Activated gamma-delta T cell (primary cell): ENCODE data around the gene GOLGA6A.
"Not testable (repeated sequence)": the region's sequence is repeated elsewhere in the genome, so short reads cannot be mapped to it uniquely, and the experiment has no call there.

Experiments used
- DNase-seq: peaks from one replicate; lab custom pipeline; 2025; lab: John Stamatoyannopoulos, UW

Gene GOLGA6A

DNA sequence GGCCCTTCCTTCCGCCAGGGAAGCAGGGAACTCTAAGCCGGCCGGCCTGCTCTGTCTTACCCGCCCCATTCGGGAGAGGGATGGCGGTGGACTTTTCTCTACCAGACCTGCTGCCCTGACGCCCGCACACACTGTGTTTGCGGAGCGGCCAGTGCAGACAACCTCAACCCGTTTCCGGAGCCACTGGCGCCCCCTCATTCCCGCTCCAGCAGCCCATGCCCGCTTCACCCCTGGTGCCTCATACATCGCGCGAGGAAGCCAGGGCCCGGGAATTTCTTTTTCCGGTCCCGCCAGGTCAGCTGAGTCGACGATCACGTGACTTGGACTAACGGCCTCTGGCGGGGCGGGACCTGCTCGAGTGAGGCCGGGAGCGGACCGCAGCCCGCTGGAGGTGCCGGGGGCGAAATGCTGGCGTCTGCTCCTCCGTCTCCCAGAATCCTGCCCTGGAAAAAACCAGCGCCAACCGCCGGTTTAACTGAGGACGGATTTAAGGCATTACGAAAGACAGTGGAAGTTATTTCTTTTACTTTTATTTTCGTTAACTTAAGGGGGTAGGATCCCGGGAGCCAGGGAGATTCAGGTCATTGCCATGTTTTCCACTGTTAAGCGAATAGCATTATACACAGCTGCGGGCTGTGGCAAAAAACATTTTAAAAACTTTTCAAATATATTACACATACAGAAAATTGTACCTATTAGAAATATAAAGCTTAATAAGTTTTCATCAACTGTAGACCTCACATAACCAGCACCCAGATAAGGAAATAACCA is 17.8 kb upstream of the GOLGA6A start:
- DNase-seq = not testable (repeated sequence)

DNA sequence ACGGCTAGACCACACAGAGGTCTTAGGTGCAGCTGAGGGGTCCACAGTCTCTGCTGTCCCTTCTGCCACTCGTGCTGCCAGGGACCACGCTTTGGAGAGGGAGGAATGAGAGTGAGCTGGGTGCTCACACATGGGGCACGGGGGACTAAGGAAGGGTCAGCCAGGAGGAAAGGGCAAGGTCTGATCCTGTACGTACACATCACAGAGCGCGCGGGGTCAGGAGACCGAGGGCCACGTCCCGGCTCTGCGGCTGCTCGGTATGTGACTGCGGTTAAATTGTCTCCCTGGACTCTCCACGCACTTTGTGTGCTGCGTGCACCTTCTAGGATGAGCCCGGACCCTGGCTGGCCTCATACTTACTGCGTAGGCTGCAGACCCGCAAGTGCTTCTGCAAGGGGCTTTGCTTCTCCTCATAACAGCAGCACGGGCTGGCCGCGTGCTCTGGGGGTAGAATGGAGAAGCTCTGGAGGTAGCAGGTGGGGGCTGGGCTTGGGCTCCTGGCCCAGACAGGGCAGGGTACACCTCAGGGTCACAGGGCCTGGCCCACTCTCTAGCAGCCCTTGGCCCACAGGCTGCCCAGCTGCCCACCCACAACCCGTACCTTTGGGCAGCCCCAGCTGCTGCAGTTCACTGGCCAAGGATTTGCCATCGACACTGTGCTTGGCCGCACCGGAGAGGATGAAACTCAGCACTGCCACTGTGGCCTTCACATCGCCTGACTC is 14.6 kb upstream of the GOLGA6A start:
- not testable (repeated sequence) for DNase-seq

DNA sequence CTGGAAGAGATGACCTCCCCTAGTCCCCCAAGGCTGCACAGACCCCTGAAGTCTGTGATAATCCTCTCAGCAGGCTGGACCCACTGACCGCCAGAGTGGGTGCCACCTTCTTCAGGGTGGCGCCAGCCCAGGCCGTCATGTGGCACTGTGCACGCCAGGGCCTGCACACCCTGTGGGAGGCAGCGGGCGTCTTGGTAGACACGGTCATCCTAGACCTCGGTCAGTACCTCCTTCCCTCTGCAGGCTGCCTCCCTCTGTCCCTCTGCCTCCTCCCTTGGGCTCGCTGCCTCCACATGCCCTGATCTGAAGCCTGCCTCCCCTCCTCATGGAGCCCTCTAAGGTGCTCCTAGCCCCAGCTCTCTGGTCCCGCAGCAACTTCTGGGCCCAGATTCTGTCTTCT is 13.3 kb upstream of the GOLGA6A start:
- not testable (repeated sequence) for DNase-seq

DNA sequence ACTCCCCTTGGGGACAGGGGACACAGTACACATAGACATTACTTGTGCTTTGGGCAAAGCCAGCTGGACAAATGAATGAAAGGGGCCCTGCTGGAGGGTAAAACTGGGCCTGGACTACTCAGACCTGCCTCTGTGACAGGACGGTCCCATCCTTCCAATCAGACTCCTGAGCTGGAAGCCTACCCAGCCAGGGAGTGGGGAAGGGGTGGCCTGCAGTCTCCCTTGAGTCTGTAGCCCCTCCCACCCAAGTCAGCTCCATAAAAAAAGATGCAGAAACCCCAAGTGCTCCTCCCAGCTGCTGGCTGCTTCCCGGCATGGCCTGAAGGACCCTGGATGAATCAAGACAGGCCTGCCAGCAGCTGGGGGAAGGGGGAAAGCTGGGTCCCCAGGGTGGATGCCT is 12.2 kb upstream of the GOLGA6A start:
- DNase-seq = not testable (repeated sequence)

DNA sequence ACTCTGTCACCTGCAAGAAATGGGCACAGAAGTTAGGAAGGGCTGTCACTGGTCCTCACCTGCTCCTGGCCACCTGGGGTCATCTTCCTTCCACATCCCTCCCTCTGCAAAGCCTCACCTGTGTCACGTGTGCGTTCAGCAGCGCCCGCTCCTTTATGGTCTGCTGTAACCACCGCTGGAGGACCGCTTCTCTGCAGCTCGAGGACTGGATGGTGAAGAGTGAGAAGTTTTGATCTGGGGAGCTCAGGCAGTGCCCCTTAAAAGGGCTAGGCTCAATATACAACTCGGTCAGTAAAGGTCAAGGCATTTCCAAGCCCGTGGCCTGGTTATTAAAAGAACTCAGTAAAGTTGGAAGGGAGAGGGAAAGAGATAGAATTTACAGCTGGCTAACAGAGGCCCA is 6.6 kb downstream of the GOLGA6A start:
- not testable (repeated sequence) for DNase-seq

DNA sequence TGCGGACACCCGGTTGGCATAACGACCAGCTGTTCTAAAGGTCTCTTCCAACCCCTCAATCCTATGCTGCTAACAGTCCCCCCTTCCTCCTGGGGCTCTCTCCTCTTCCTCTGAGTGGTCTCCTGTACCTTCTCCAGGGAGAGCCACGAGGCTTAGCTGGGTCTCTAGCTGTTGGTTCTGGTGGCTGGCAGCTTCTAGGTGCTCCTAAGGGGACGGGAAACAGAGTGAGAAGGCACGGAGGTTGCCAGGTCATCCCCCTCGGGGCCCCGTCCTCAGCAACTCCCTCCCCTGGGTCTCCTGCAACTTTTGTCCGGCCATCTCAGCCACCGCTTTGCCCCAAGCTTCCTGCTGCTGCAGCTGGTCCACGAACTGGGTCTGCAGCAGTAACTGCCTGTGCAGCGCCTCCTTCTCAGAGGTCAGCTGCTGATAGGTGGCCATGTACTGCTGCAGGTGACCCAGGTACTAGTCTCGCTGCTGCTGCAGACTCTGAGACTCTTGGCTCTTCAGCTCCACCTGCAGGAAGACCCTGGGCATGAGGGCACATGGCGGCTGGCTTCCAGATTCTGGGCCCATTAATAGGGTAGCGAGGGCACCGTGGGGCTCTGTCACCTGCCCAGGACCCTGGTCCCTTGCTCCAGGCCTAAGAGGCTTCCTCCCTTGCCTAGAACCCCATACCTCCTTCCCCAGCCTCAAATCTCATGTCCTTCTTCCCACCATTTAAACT is 9.6 kb downstream of the GOLGA6A start:
- not testable (repeated sequence) for DNase-seq

DNA sequence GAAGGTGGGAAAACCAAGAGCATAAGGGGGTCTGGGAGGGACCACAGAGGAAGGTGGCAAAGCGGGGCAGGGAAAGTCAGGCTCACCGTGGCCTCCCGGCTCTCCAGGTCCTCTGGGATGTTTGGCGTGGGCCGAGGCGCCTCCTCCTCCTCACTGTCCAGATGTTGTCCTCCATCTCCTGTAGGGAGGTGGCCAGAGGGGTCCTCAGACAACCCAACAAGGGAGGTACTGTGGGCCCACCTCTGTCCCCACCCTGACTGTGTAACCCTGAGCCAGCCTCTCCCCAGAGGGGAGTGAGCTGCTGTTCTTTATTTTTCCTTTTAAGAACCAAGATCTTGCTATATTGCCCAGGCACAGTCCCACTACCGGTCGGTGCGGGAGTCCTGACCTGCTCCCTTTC is 10.2 kb downstream of the GOLGA6A start:
- DNase-seq = not testable (repeated sequence)

DNA sequence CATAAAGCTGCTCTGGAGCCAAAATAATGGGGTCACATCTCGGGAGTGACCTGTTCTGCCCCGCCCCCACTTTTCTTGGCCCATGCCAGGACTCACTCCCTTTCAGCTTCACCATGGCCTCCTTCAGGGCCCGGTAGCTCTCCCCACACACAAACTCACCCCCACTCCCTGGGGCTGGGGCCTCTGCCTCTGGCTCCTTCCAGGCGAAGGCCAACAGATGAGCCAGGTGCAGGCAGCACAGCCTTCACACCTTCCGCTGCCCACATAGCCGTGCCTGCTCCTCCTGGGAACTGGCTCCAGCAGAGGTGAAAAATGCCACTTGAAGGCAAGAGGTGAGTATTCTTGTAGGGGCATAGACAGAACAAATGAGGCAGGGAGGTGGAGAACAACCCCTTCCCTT is 10.7 kb downstream of the GOLGA6A start:
- not testable (repeated sequence) for DNase-seq

DNA sequence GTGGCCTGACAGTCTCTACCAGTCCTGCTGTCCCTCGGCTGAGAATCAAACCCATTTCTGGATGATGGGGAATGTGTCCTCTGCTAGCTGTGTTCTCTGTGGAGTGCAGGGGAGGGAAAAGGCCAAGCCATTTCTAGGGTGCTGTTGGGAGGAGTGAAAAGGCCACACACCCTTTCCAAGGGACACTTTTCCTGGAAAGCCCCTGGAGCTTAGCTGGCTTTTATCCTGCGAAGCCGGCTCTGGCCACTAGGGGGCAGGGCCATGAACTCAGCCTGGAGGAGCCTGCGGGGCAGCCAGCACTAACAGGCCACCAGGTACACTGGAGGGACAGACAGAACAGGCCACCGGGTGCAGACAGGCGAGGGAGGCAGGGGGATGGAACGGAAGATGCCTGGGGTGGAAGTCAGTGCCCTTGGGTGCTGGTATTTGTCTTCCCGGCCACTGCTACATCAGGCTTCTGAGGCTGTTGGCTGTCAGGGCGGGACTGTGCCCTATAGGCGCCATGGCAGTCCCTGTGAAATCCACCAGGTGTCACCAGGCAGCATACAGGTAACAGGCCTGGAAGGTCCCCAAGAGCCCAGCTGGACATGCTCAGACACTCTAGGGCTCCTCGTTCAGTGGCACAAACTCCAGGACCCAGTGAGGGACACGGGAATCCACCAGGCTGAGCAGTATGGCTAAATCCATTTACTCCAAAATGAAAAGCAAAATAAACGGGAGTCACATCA is 16.5 kb downstream of the GOLGA6A start:
- DNase-seq = not testable (repeated sequence)

DNA sequence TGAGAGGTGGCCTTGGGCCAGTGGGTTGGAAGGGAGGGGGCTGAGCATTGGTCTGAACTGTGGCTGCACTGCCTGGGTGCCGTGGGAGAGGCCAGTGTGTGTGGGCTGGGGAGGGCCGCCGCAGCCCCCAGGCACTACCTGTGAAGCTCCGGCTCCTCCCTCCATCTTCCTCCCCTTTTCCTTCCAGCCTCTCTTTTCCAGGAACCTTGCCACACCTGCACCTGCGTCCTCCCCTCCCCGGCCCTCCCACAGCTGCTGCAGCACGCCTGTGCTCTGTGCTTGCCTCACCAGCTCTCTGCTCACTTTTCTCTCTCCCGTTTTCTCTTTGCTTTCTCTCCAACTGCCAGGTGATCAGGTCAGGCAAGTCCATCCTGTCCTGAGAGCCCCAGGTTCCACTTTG is 17.5 kb downstream of the GOLGA6A start:
- not testable (repeated sequence) for DNase-seq

DNA sequence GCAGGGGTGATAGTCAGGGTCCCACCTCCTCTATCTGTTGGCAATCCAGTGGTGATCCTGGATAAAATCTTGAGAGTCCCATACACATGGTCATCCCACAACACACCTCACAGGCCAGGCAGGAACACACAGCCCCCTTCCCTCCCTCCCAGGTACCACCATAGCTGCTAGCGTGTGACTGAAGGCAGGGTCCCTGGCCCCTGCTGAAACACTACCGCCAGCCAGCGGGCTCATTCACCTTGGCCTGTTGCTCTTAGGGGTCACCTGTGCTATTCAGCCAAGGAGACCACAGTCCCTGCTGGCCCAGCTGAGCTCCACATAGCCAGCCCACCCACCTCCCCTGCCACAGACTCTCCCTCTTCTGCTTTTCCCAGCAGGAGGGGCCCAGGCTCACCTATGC is 18.2 kb downstream of the GOLGA6A start:
- not testable (repeated sequence) for DNase-seq

DNA sequence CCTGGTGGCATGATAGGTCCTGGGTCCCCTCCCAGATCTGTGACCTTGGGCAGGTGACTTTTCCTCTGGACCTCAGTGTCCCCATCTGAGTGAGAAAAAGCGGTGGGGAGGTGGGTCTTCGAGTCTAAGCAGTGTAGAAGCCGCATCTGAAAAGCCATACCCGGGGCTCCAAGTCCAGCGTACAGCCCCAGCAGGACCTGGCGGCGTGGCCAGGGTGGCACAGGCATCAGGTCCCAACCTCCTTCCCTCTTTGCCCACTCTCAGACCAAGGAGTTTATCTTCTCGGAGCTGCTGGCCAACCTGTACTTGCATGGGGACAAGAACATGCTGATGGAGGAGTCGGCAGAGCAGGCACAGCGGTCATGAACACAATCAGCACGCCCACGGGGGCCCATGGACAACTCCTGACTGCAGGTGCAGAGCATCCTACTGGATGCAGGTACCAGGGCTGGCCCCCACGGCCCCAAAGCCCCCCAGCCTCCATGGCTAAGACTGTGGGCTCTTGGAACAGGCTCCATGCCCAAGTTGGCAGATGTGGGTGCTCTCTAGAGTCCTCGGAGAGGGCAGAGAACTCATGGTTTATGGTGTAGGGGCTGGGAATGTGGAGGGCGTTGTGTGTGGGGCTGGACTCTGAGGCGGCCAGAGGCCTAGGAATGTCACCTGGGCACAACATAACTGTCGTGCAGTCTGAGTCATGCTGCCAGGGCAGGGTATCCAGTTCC is 18.8 kb downstream of the GOLGA6A start:
- not testable (repeated sequence) for DNase-seq

DNA sequence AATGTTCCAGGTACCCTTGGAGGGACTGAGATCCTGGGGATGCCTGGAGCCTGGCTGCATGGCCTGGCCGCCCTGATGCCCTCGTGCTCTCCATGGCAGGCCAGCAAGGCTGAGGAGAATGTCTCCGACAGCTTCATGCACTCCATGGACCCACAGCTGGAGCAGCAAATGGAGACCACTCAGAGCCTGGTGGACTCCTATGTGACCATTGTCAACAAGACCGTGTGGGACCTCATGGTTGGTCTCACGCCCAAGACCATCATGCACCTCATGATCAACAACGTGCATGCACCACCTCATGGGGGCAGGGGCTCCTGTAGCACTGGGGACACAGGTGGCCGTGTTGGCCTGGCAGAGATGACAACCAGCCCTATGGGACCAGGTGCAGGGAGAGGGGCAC is 19.7 kb downstream of the GOLGA6A start:
- no peak for DNase-seq

DNA sequence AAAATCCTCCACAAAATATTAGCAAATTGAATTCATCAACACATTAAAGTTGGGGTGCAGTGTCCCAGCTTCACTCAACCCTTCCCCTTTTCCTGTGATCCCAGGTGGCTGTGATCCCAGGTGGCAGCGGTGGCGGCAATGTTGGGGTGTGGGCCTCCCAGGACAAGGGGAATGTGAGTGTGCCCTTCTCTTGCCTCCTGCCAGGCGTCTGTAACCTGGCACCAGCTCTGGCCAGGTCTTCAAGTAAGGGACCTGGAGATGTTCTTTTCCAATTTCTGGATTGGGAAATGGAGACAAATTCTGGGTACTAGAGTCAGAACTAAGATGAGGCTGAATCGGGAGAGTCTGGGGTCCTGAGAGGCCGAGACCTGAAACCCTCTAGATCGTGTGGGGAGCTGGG is 20.1 kb downstream of the GOLGA6A start:
- no peak for DNase-seq

DNA sequence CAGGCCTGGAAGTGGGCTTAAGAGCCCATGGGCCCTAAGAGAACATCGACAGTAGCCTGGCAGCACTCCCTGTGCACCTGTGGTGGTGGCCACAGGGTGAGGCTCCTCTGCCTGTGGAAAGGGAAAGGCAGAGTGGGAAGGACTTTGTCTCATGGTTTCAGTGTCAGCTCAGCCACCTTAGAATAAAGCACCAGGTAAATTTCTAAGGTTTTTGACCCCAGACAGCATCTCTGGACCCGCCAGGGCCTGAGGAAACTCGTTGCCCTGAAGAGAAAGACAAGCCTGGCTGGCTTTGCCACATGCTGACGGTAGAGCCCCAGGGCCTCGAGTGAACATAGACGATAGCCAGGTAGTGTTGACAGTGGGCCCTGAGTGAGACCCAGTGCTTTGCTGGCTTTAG is 22.1 kb downstream of the GOLGA6A start:
- no peak for DNase-seq

DNA sequence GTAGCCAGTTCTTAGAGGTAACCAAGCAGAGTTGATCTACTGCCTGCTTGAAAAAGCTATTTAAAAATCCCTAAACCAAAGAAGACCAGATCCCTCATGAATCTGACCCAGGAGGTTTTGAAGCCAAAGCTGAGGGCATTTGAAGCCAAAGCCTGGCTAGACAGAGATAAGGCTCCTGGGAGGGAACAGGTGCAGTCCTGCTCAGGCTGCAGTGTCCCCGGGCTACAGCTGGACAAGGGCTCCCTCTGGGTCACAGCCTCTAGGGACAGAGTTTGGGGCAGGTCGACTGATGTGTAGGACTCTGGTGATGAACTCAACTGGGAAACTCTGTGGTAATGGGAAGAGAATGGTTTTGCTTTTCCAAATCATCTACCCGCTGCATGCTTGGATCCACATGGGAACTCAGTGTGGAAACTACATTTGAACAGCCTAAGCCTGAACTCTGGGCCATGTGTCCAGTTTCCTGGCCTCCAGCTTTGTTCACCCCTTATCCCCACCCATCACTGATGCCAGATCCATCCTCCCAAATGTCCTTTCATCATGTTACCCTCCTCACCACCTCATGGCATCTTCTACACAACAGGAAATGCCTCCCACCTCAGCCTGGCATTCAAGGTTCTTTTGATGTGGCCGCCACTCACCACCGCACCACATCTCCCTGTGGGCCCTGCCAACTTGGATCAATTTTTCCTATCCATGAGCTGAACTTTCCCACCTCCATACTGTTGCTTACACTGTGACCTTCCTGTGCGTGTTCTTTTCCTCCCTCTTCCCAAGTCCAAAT is 23.1 kb downstream of the GOLGA6A start:
- not testable (repeated sequence) for DNase-seq

DNA sequence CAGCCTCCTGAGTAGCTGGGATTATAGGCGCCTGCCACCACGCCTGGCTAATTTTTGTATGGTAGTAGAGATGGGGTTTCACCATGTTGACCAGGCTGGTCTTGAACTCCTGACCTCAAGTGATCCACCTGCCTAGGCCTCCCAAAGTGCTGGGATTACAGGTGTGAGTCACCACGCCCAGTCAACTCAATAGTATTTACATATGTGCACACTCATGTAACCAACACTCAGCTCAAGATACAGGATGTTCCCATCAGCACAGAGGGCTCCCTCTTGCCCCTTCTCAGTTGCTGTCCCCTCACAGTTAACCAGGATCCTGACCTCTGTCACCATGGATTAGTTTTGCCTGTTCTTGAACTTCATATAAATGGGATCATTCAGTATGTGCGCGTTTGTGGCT is 26.0 kb downstream of the GOLGA6A start:
- not testable (repeated sequence) for DNase-seq

DNA sequence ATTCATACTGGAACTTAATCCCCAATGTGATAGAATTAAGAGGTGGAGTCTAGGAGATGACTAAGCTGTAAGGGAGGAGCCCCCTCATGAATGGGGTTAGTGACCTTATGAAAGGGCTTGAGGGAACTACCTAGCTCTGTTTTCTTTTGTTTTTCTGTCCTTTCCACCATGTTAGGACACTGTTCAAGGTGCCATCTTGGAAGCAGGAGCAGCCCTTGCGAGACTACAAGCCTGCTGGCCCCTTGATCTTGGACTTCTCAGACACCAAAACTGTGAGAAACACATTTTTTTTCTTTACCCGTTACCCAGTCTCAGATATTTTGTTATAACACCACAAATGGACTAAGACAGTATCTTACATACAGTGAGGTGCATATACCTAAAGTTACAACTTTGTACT is 26.5 kb downstream of the GOLGA6A start:
- DNase-seq = no peak

DNA sequence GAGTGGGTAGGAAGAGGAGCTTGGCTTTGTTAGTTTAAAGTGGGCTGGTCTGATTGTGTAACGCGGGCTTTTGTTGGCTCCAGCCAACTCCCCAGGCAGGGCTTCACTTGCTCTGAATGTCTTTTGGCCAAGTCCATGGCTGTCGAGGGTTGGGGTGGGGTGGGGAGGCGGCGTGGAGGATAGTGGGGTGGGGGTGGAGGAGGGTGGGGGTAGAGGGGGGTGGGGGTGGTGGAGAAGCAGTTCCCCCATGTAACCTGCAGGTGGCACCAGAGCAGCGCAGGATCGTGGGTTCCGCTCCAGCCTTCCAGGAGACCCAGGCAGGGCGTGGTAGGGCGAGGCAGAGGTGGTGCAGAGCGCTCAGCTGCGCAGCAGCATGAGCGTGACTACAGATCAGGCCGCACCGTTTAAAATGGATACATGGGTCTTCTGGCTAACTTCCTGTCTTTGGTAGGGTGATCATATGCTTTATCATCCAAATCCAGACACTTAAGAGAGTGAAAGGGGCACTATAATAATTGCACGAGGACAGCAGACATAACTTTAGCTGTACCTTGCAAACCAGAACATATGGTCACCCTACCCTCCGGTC is 28.3 kb downstream of the GOLGA6A start:
- no peak for DNase-seq

DNA sequence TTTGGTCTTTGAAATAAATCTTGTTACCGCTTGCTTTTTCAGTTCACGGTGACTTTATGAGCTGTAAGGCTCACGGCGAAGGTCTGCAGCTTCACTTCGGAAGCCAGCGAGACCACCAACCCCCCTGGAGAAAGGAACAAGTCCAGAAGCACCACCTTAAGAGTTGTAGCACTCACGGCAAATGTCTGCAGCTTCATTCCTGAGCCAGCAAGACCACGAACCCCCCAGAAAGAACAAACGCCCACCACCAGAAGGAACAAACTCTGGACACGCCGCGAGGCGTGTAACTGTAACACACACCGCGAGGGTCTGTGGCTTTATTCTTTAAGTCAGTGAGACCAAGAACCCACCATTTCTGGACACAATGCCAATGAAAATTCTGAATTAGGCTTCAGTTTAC is 28.8 kb downstream of the GOLGA6A start:
- DNase-seq = no peak
